RPMI8226 (cell line): ENCODE measurements around the gene PTF1A.

Experiments
- DNase-seq: peaks from one replicate; pipeline ENCODE4 v3.0.0-alpha.2; 2015

The PTF1A gene

GRCh38 chr10:23191764-23192711 is at the start of gene PTF1A:
PTF1A (plus strand) TSS chr10:23192312; CDS start chr10:23192531, 219 bp downstream.
- no peak for DNase-seq

- no peak for DNase-seq
These were observed 45.9 kb upstream of the PTF1A start for GRCh38 chr10:23146258-23146657.

- DNase-seq = no peak
These were observed 45.1 kb upstream of the PTF1A start for GRCh38 chr10:23147035-23147434.

- DNase-seq = no peak
These were observed 43.9 kb upstream of the PTF1A start for GRCh38 chr10:23148214-23148613.

- no peak for DNase-seq
These were observed 42.0 kb upstream of the PTF1A start for GRCh38 chr10:23150091-23150490.

GRCh38 chr10:23150610-23151009 is 41.5 kb upstream of the PTF1A start:
- no peak for DNase-seq

- no peak for DNase-seq
These were observed 41.0 kb upstream of the PTF1A start for GRCh38 chr10:23151071-23151470.

- no peak for DNase-seq
These were observed 36.9 kb upstream of the PTF1A start for GRCh38 chr10:23155169-23155568.

GRCh38 chr10:23156447-23157150 is 35.5 kb upstream of the PTF1A start:
- DNase-seq = no peak

- DNase-seq = no peak
These were observed 34.9 kb upstream of the PTF1A start for GRCh38 chr10:23157239-23157681.

- peak; percentile 34 for DNase-seq
These were observed 34.3 kb upstream of the PTF1A start for GRCh38 chr10:23157691-23158369.

- peak; percentile 59 for DNase-seq
These were observed 33.7 kb upstream of the PTF1A start for GRCh38 chr10:23158370-23158769.

- peak; percentile 44 for DNase-seq
These were observed 20.8 kb upstream of the PTF1A start for GRCh38 chr10:23171232-23171876.

GRCh38 chr10:23172429-23173213 is 19.5 kb upstream of the PTF1A start:
- no peak for DNase-seq

GRCh38 chr10:23173214-23174073 is 18.7 kb upstream of the PTF1A start:
- DNase-seq = no peak

GRCh38 chr10:23174074-23174976 is 17.8 kb upstream of the PTF1A start:
- DNase-seq = no peak

GRCh38 chr10:23174977-23175512 is 17.1 kb upstream of the PTF1A start:
- DNase-seq = no peak

- DNase-seq = no peak
These were observed 5.9 kb upstream of the PTF1A start for GRCh38 chr10:23186178-23186577.

GRCh38 chr10:23186697-23187096 is 5.4 kb upstream of the PTF1A start:
- DNase-seq = no peak

GRCh38 chr10:23187155-23187554 is 5.0 kb upstream of the PTF1A start:
- DNase-seq = no peak
